ENCODE measurements around the gene SMARCA5. TPM values are rescaled to one million over a fixed set of nuclear protein-coding genes. Genes with fewer than 3 reads are reported as not detected.

The SMARCA5 gene
- total RNA-seq, 2 experiments from 2014 or later = 64.2 to 64.4 TPM

DNA sequence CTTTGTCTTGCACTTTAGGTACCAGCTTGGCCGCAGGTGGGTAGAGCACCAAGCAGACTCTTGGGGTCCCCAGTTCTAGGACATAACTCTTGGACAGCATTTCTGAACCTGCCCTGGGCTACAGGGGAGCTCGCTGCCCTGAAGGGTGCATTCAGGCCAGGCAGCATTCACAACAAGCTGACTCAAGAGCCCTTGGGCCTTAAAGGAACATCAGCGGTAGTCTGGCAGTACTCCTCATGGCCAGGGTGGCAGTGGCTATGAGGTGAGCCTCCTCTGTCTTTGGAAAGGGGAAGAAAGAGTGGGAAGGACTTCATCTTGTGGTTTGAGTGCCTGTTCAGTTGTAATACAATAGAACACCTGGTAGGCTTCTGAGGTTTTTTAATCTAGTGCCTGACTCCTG is 24.8 kb upstream of the SMARCA5 start:
- ChIA-PET POLR2A (no interaction called here), CTCF (no interaction called here)
- Histone ChIP-seq H3K9me3 (ENCODE audit: control insufficient read depth in 1 of 2, insufficient read depth in 1 of 2, low read length in 2 of 2) (no peaks in the 10 kb centered on the region), H3K27me3 (ENCODE audit: control insufficient read depth in 1 of 2, insufficient read depth in 2 of 2, low read length in 2 of 2) (no peaks in the 10 kb centered on the region), H3K4me1 (ENCODE audit: insufficient read depth, low read length) (no peaks in the 10 kb centered on the region), H3K36me3 (ENCODE audit: insufficient read depth, low read length) (no peaks in the 10 kb centered on the region), H3K27ac (ENCODE audit: low read depth in 1 of 2, low read length in 2 of 2) (no peak overlapping the region), H3K4me3 (ENCODE audit: low read length) (no peak overlapping the region)
- no peak for ATAC-seq (ENCODE audit: poor library complexity)
- H3K27me3 Mint-ChIP-seq = peaks cover 13% of the 10 kb centered on the region
- H3K36me3 Mint-ChIP-seq (ENCODE audit: low read depth) = no peaks in the 10 kb centered on the region
- intact Hi-C loops (cut with DNase I, micrococcal nuclease) = no loop called here
- no peaks in the 10 kb centered on the region for H3K9me3 Mint-ChIP-seq
- DNase-seq = no peak
- H3K4me1 Mint-ChIP-seq (ENCODE audit: low read depth) = no peaks in the 10 kb centered on the region
- H3K27ac Mint-ChIP-seq = no peak overlapping the region
- no peak for TF ChIP-seq CTCF (IDR thresholded peaks at IDR 0.05)
- no peak overlapping the region for H3K4me3 Mint-ChIP-seq

DNA sequence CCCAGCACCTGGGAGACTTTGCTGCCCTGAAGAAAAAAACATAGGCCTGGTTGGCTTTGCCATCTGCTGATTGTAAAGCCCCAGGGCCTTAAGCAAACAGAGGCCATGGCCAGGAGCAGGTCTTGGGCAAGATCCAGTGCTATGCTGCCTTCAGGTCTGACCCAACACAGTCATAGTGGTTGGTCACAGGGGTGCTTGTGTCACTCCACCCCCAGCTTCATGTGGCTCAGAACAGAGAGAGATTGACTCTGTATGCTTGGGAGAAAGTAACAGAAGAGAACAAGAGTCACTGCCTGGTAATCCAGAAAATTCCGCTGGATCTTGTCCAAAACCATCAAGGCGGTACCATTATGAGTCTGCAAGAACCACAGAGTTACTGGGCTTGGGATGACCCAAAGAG is 24.4 kb upstream of the SMARCA5 start:
- Histone ChIP-seq H3K36me3 (ENCODE audit: insufficient read depth, low read length) (no peaks in the 10 kb centered on the region), H3K4me1 (ENCODE audit: insufficient read depth, low read length) (no peaks in the 10 kb centered on the region), H3K9me3 (ENCODE audit: control insufficient read depth in 1 of 2, insufficient read depth in 1 of 2, low read length in 2 of 2) (no peaks in the 10 kb centered on the region), H3K27ac (ENCODE audit: low read depth in 1 of 2, low read length in 2 of 2) (no peak overlapping the region), H3K27me3 (ENCODE audit: control insufficient read depth in 1 of 2, insufficient read depth in 2 of 2, low read length in 2 of 2) (no peaks in the 10 kb centered on the region), H3K4me3 (ENCODE audit: low read length) (no peak overlapping the region)
- Mint-ChIP-seq H3K36me3 (ENCODE audit: low read depth) (no peaks in the 10 kb centered on the region), H3K27ac (no peak overlapping the region), H3K4me1 (ENCODE audit: low read depth) (no peaks in the 10 kb centered on the region), H3K4me3 (no peak overlapping the region), H3K9me3 (no peaks in the 10 kb centered on the region), H3K27me3 (peaks cover 13% of the 10 kb centered on the region)
- no peak for ATAC-seq (ENCODE audit: poor library complexity)
- DNase-seq = no peak
- CTCF ChIA-PET = no interaction called here
- POLR2A ChIA-PET = no interaction called here
- intact Hi-C loops (cut with DNase I, micrococcal nuclease) = no loop called here
- no peak for TF ChIP-seq CTCF (IDR thresholded peaks at IDR 0.05)

DNA sequence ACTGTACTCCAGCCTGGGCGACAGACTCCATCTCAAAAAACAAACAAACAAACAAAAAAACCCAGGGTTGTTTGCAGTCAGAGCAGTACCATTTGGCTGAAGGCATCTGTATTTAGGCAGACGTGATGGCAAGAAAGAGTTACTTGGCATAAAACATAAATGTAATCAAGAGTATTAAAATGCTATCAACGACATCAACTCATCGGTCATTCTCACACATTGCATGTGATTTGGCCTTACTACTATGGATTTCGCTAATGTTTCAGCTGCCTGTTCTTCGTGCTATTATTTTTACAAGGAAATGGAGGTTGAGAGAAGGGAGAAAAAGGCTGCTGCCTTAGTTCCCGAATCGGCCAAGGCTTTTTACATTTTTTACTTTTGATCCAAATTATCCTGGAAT is 15.5 kb upstream of the SMARCA5 start:
- H3K27me3 Mint-ChIP-seq = no peaks in the 10 kb centered on the region
- no peaks in the 10 kb centered on the region for H3K36me3 Mint-ChIP-seq (ENCODE audit: low read depth)
- no peaks in the 10 kb centered on the region for H3K4me1 ChIP-seq (ENCODE audit: insufficient read depth, low read length)
- no peak overlapping the region for H3K27ac Mint-ChIP-seq
- no peak overlapping the region for H3K27ac ChIP-seq (ENCODE audit: low read depth in 1 of 2, low read length in 2 of 2)
- DNase-seq = no peak
- no peak for ATAC-seq (ENCODE audit: poor library complexity)
- POLR2A ChIA-PET = no interaction called here
- TF ChIP-seq CTCF (IDR thresholded peaks at IDR 0.05) = no peak
- intact Hi-C loops (cut with DNase I, micrococcal nuclease) = no loop called here
- no peak overlapping the region for H3K4me3 Mint-ChIP-seq
- H3K4me3 ChIP-seq (ENCODE audit: low read length) = no peak overlapping the region
- no peaks in the 10 kb centered on the region for H3K9me3 ChIP-seq (ENCODE audit: control insufficient read depth in 1 of 2, insufficient read depth in 1 of 2, low read length in 2 of 2)
- CTCF ChIA-PET = no interaction called here
- H3K4me1 Mint-ChIP-seq (ENCODE audit: low read depth) = no peaks in the 10 kb centered on the region
- H3K9me3 Mint-ChIP-seq = no peaks in the 10 kb centered on the region
- H3K36me3 ChIP-seq (ENCODE audit: insufficient read depth, low read length) = no peaks in the 10 kb centered on the region
- no peaks in the 10 kb centered on the region for H3K27me3 ChIP-seq (ENCODE audit: control insufficient read depth in 1 of 2, insufficient read depth in 2 of 2, low read length in 2 of 2)
